GM18861 (cell line): Measurements from ENCODE around the gene KCNQ5.

Experiments used
- ATAC-seq: cut with Tn5 transposase; IDR thresholded peaks from one replicate; pipeline ENCODE4 v1.9.1; 2021; ENCODE audit not compliant: unreplicated experiment

Gene KCNQ5

DNA sequence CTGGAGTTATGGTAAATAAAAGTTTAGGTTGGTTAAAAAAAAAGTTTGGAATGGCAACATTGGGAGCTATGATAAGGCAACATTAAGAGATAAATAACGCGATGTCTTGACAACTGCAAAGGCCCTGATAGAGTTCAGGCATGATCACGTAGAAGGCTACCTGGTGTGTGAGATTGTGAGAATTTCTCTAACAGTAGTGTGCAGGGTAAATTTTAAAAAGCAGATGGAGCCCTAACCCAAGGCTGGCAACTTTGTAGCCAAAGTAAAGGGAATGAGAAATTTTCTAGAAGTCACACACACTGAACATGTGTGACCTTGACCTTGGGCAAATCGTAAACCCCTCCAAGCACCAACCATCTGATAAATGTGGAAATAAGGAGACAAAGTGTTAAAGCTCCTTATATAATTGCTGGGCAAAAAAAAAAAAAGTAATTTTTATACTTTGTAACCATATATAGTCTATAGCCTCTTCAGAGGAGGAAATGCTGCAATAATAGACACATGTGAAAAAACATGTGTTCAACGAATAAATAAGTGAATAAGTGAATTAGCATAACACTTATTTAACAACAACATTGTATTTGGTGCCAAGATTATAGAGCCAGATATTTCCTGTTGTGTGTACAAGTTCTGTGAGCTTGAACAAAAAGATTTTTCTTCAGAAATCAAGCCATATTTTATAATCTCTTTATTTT is 18.2 kb downstream of the KCNQ5 start:
- ATAC-seq, result no peak

DNA sequence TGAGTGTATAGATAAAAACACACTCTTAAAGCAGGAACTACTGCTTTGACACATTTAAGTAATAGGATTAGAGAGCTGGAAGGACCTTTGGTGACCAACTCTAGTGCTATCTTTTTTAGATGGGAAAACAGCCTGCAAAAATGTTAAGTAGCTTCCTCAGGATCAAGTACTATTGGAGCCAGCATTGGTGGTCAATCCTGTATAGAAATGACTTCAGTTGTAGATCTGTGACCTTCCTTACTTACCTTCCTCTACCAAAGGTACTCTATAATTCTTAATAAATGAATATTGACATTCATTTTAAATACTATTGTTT is 18.7 kb downstream of the KCNQ5 start:
- no peak for ATAC-seq

DNA sequence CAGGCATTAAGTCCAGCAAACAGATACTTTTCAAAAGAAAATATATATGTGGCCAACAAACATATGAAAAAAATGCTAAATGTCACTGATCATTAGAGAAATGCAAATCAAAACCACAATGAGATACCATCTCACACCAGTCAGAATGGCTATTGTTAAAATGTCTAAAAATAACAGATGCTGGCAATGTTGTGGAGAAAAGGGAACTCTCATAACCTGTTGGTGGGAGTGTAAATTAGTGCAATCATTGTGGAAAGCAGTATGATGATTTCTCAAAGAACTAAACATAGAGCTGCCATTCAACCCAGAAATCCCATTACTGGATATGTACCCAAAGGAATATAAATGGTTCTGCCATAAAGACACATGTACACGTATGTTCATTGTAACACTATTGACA is 20.6 kb downstream of the KCNQ5 start:
- ATAC-seq, result no peak

DNA sequence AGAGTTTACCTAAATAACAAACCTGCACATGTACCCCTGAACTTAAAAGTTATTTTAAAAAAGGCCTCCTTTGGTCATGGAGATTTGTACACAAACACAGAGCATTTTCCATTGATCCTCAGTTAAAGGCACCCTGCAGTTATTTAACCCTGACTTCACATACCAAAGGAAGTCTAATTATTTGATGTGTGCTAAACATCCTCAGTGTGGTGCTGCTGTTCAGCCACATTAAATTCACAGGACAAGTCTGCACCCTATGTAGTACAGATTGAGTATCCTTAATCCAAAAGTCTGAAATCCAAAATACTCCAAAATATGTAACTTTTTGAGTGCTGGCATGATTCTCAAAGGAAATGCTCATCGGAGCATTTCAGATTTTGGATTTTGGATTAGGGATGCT is 21.4 kb downstream of the KCNQ5 start:
- no peak for ATAC-seq

DNA sequence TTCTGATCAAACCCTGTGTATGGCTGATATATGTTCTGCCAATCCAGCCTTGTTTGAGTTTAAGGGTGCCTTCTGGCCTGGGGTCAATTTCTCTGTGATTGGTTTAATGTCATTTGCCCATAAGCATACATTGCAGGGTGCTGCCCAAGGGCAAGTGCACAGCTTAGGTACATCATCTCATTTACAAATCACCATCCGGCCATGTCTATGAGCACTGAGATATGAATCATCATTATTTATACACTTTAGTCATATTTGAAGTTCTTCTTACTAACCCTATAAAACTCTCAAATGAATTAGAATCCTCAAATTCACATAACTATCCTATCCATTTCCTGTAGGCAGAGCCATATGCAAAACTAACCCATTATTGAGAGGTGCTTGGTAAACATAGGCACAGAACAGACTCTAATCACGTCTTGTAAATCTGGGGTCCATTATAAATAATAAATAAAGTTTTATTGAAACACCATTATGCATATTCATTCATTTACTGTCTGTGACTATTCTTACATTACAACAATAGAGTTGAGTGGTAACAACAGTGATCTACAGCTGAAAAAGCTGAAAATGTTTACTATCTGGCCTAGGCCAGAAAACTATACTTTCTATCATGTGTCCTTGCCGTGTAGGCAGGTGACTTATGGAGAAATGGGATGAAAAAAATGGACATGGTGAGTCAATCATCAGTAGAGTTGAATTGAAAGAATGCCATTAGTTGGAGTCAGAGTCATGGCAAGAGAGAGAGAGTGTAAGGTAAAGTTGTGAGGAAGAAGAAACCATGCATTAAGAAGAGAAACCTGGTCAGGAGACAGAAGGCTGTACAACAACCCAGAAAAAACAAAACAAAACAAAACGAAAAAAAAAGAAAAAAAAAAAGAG is 25.0 kb downstream of the KCNQ5 start:
- ATAC-seq, result no peak

DNA sequence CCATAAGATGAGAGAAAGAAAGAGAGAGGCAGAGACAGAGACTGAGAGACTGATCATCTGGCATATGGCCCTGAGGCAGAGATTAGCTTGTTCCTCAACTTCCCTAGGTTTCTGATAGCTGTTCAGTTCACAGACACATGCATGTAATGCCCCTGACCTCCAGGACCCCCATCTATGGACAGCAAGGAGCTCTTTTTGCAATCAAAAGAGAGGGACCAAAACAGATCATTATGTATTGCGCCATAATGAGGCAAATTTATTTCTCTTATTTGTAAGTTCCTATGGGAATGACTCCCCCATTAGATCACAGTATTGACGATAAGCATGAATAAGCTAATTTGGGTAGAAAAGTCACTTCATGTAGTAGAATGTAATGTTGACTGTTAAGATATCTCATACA is 25.6 kb downstream of the KCNQ5 start:
- no peak for ATAC-seq

DNA sequence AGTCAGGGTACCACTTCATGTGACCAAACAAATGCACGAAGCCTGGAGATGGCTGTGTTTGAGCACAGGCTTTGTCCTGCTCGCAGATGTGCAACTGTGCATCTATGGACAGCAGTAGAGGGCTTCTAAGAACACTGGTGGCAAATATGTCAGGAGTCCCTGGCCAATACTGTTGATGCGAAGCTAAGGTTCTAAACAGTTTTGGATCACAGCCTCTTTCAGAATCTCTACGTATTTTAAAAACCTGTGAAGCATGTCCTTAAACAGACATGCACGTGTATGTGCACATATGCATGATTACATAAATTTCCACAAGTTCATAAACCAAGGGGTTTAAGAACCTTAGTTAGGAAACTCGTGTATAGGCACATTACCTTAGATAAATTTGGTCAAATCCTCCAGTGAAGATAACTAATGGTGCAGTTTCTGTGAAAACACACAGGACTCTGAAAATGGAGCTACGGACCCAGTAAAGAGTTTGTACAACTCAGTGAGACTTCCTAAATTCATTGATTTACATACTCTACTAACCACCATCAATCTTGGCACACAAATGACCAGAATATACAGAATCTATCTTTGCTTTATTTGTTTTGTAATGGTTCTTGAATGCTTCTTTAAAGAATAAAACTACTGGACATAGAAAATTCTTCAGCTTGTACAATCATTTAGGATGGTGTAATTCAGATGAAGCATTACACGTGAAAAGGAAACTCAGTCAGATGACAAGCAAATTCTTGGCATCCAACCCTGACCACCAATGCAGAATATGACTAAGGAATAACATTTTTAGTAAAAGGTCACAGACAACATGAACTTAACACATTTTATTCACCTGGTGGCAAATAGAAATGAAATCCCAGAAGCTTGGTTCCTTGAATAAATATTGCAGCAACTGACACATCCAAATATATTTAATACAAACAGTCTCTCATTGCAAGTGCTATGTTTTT is 27.4 kb downstream of the KCNQ5 start:
- peak; percentile 59 for ATAC-seq

DNA sequence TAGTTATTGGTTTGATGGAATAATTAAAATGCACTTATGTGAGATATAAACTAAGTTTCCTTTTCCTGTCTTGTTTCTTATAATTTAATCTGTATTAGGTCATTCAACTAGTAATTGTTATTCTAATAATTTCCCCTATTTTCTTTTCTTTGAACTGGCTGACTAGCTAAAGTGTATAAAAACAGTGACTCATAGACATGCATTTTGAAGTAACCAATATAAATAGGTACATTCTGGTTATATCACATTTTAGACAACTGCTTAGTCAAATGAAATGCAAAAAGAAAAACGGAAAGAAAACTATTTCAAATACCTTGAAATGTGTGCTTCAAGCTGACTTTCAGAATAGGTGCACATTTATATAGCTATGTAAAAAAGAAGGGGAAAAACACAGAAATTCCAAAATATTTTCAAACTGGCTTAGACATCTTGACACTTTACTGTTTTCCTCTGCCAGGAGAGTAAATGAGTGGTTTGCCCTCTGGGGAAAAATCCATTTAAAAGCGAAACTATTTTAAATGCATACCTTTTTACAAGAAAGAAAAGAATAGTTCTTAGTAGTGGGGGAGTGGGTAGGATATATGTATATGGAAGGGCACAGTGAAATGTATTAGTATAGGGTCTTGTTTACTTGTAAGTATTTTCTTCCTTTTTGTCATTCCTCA is 28.3 kb downstream of the KCNQ5 start:
- ATAC-seq, result no peak

DNA sequence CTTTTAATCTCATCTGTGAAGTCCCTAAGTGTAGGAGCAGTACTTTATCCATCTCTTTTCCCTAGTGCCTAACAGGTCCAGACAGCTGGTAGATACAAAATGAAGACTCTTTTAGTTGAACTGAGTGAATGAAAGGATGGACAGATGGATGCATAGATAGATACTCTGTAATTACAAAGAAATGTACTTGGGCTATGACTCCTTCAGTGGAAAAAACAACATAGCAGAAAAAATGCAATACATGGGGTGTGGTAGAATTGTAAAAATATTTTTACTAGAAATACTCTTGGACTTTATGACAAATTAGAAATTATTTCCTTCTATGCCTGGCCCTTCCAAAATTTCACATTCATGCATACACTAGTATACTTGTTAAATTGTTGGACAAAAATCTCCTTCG is 29.3 kb downstream of the KCNQ5 start:
- no peak for ATAC-seq

DNA sequence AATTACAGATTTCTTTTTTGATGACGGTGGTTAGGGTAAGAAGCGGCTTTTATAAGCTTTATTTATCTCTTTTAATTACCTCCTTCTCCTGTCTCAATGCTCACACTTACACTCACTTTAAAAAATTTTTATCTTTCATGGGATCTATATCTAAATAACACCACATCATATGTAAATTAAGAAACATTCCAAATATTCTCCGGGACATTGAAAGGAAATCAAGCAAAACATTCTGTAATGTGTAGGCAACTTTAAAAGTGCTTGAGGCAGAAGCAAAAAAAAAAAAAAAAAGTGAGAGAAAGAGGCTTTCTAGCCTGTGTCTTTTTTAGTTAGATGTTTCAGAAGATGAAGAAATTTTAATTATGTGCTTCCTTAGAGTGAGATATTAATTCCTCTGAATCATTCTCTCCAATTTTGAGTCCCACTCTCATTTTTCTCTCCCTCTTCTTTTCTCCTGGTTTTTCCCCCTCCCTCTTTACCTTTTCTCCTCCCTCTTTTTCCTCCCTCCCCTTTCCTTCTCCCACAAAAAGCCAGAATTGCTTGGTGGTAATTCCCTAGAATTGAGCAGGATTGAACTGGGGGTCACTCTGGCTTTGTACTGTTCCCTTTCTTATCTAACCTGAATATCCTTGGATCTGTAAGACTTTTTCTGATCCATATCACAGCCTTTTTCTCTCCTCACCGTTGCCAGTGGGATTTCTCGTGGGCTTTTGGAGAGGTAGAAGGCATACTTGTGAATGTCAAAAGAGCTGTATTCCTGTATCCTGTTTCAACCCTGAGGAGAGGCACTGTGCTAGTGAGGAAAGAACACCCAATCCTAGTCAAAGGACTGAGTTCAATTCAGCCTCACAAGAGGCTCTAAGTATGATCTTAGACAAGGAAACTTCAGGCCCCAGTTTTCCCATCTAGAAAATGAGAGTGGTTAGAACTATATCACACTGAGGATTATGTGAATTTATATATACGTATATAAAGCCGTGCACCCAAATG is 30.4 kb downstream of the KCNQ5 start:
- no peak for ATAC-seq

DNA sequence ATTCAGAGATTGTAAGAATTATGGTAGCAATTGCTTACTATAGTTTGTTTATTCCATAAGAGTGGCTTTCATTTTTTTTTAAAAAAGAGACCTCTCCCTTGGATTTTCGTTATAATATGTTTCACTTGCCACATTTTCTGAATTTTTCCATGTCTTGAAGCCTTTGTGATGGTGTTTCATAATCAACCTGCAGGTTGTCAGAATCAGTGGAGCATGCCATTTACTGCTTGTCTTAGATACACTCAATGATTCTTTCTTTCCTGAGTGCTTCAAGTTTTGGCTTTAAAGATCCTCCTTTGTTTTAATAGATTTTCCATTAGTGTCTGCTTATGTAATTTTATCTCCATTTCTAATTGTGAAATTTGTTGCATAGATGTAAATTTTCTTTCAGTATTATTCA is 31.2 kb downstream of the KCNQ5 start:
- no peak for ATAC-seq

DNA sequence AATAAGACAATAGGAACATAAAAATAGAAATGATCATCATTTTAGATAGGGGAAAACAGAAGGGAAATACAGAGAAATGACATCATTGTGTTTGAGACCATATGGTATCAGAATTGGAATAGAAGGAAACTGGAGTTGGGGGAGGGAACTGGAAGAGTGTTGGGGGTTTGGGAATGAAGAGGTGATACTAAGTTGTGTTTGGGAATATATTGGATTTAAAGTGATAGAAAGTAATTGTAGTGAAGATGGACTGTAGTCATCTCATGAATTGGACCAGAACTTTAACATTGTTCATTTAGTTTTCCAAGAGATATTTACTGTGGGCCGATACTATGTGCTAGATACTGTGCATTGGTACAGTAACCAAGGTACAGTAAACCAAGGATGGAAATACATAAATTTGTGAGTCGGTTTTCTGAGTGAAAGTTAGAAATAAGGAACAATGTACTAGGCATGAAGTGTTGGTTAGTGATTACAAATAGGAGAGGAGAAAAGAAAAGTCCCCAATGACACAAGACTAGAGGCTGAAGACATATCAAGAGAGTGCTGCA is 32.3 kb downstream of the KCNQ5 start:
- peak; percentile 53 for ATAC-seq

DNA sequence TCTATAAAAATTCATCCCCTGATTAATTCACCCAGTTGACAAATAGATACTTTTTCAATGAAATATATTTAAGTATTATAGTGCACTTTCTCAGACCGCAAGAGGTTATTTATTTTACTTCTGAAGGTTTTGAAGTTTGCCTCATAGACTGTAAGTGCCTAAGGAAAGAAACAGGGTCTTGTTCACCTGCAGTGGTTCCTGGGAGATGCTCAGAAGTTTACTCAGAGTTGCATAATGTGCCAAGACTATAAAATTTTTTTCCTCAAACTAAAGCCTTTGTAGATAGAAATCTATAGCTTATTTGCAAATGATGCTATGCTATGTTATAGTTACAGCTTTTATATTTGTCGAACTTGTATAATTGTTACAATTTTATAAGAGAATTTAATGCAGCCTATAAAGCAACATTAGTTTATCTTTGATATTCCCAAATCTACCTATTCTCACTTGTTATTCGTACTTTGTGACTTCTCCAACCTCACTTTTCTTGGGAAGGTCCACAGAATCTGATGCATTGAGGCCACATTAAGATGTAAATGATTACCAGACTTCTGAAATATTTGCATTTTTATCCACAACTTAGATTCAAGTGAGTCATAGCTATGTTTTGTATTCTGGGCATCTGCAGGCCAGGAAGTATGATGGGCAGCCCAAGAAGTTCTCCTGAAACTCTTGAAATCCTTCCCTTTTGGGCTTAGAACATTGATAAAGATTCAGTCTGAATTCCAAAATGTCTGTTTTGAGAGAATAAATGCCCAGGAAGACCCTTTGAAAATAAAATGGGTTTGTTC is 35.7 kb downstream of the KCNQ5 start:
- peak; percentile 42 for ATAC-seq

DNA sequence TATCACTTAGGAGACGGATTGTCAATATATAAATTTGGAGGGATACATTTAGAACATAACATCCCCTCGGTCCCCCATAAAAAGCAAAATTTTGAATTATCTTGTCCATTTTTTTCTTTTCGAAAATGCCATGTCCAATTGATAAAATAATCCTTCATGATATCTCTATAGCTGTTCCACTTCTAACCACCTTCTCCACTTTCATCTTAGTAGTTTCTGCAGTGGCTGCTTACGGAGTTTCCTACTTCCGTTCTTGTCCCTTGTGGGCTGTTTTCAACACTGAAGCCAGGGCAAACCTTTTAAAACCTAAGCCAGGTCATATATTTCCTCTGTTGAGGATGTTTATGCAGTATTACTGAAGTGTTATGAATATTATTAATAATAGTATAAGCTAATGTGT is 37.9 kb downstream of the KCNQ5 start:
- no peak for ATAC-seq

DNA sequence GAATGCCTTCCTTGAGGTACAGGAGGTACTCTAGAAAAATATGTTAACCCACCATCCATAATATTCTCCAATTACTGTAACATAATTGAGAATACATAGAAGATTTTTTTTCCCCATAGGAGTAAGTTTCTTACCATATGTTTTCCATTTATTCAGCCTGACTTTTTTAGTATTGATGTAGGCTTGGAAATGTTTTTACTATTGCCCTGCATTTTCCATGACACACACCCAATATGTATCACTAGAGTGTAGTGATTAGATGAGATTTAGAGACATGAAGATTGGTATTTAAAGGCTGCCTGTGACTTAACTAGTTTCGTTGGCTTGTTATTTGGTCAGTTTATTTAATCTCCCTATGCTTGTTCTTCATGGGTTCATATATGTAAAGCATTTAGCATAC is 39.5 kb downstream of the KCNQ5 start:
- ATAC-seq, result no peak

DNA sequence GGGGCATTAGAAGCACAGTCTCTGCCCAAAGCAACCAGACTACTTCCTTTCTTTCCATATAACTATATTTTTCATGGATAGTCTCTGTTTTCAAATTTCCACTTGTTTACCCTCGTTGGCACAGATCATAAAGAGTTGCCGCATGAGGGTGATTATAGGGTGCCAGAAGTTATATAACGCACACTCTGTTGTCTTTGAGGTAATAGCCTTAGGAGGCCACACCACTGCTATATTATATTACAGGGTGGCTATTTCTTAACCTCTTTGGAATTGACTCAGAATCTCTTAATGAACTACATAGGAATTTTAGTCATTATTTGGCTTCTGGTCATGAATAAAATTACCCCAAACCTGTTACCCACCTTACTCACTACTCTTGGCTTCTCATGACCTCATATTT is 43.7 kb downstream of the KCNQ5 start:
- no peak for ATAC-seq

DNA sequence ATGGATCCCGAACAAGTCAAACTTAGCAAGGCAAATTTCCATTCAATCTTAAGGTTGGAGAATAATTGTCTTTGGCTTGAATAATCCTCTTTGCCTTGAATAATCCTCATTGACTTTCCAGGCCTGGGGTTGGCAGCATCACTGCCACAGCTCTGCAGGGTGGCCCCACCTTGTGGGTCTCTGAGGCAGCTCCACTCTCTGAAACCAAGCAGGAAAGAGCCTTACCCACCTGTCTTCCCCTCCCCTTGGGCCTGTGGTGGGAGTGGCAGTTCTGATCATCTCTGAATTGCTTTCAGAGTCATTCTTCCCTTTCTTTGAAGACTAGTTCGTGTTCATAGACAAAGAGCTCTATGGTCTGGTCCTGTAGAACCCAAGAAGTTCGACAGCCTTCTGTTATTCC is 47.5 kb downstream of the KCNQ5 start:
- ATAC-seq, result no peak

DNA sequence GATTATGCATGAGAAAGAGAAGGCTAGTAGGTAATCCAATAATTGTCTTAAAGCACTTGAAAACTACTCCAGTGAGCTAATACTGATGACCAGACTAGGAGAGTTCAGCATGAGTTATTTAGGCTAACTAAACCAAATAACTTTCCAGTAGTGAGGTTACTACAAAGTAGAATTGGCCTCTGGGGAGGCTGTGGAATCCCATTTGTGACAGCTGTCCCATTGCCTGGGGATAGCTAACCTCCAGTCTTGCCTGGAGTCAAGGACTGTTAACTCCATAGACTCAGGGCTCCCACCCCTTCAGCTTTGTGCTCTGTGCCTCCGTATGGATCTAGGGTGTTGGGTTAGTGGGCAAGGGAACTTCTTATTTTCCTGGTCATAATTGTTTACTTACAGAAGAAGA is 51.0 kb downstream of the KCNQ5 start:
- no peak for ATAC-seq

DNA sequence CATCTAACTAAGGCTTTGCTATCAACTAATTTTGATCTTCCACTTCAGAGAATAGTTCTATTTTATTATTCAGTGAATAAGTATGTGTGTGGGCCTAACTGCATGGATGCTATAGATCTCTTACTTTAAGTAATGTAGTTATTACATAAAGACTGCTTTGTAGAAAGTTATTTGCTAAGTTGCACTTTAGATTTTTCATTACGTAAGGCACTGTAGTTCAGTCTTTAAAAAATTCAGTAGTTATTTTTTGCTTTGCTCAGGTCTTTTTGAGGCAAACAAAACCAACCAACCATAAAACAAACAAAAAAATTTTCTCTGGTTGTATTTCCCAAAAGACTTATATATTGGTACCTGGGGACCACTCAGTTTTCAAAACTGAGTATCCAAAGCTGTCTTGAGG is 53.0 kb downstream of the KCNQ5 start:
- ATAC-seq, result no peak
